Esophagus squamous epithelium (tissue), 5 donors: ENCODE results near the gene PRKAB1. TPM values are rescaled to one million over a fixed set of nuclear protein-coding genes. Genes with fewer than 3 reads are reported as not detected.

Experiments used
- DNase-seq: peaks from one replicate; lab custom pipeline; 2025; lab: John Stamatoyannopoulos, UW
- H3K27ac ChIP-seq, 4 donors: fragments of 200-600 bp; sonication (generic); one replicate each; pipeline ENCODE4 v1.5.1; 2016 to 2019; ENCODE audit warnings: mild to moderate bottlenecking in 1 of 4
- H3K27me3 ChIP-seq, 4 donors: fragments of 200-600 bp; sonication (generic); 1 replicate in 3 of 4; 2 replicates in 1 of 4; pipeline versions ENCODE4 v1.5.1 to v1.6.0; 2017 to 2021; ENCODE audit warnings: antibody characterized with exemption in 1 of 4
- H3K36me3 ChIP-seq, 3 donors: fragments of 200-600 bp; sonication (generic); one replicate each; pipeline ENCODE4 v1.5.1; 2016 to 2019
- H3K4me1 ChIP-seq, 3 donors: fragments of 200-600 bp; sonication (generic); one replicate each; pipeline ENCODE4 v1.5.1; 2017 to 2019
- H3K4me3 ChIP-seq, 4 donors: fragments of 200-600 bp; sonication (generic); 1 replicate in 3 of 4; 2 replicates in 1 of 4; pipeline ENCODE4 v1.5.1; 2016 to 2019; ENCODE audit warnings: mild to moderate bottlenecking in 2 of 4, moderate library complexity in 1 of 4
- H3K9me3 ChIP-seq, 3 donors: fragments of 200-600 bp; sonication (generic); one replicate each; pipeline ENCODE4 v1.5.1; 2016 to 2019
- CTCF ChIP-seq, 6 experiments: fragments of 450-650 bp in 4 of 6; fragments of 200-600 bp in 2 of 6; sonication (generic) in 2 of 6; IDR thresholded peaks; one replicate each; pipeline ENCODE4 v1.5.1; 2016 to 2019; ENCODE audit warnings: antibody characterized with exemption in 6 of 6, mild to moderate bottlenecking in 4 of 6, moderate library complexity in 4 of 6
- POLR2A ChIP-seq, 4 donors: fragments of 450-650 bp; IDR thresholded peaks; one replicate each; pipeline ENCODE4 v1.6.1; 2017; ENCODE audit warnings: antibody characterized with exemption in 4 of 4, mild to moderate bottlenecking in 4 of 4, moderate library complexity in 3 of 4
- WGBS, 2 donors: methylation state at CpG; one replicate each; pipeline ENCODE4 v1.1.5; 2018; 5-methylcytosine and 5-hydroxymethylcytosine counted together
- intact Hi-C: fragments of 100-400 bp; cut with DNase I; formaldehyde crosslinking; loops from one replicate; pipeline ENCODE4 v1.15.0; 2022
- total RNA-seq, 4 donors: library from RNA; depleted of rRNA; stranded (reverse); fragments of >200 nt; gene quantifications; one replicate each; pipeline ENCODE4 v1.1.0, GENCODE V29; 2016
- donor health status: DM: yes; HTN: yes; CAD: no.

Gene PRKAB1
- total RNA-seq, 4 donors from 2014 or later: 18.2 to 217 (median 46.7) TPM

DNA sequence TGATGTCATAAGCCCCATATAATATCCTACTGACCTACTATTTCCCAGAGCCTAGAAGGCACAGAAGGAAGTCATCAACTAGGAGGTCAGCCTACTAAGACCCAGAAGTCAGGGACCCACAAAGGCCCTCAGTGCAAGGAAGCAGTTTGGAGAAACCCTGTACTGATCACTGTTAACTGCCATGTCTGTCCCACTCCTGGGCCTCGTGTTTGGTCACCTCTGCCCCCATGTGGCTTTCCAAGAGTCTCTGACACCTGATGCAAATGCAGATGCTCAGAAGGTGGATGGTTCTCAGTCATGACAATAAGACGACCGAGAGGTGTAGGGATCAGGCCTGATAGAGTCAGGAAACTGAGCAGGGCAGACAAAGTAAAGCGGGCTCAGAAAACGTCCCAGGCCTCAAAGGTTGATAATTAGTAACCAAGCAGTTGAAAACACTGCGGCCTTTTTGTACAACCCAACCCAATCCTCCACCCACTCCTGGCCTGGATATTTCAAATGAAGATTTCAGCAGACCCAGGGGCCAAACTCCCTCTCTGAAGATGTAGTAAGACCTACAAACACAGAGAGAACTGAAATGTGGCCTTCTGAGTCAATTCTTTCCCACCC is 23.4 kb downstream of the PRKAB1 start:
- intact Hi-C loops: no loop called here
- Histone ChIP-seq H3K9me3 (no peaks in the 10 kb centered on the region), H3K4me1 (peaks cover 13 to 36% (median 24%) of the 10 kb centered on the region in 3 donors), H3K4me3 (no peak overlapping the region), H3K27ac (no peak overlapping the region), H3K27me3 (no peaks in the 10 kb centered on the region), H3K36me3 (peaks cover 0 to 16% (median 0%) of the 10 kb centered on the region in 3 donors)
- WGBS, 2 donors: 81 to 86% methylated on average over 6 of the region's 6 CpGs
- no peak for TF ChIP-seq POLR2A (IDR thresholded peaks at IDR 0.05)
- TF ChIP-seq CTCF (IDR thresholded peaks at IDR 0.05): no peak
- DNase-seq: no peak

- no peaks in the 10 kb centered on the region for H3K9me3 ChIP-seq
- H3K36me3 ChIP-seq: peaks cover 0 to 7% (median 0%) of the 10 kb centered on the region in 3 donors
- no peak overlapping the region for H3K4me3 ChIP-seq
- peaks cover 13 to 36% (median 24%) of the 10 kb centered on the region in 3 donors for H3K4me1 ChIP-seq
- no peaks in the 10 kb centered on the region for H3K27me3 ChIP-seq
- 68 to 75% methylated on average over 5 of the region's 5 CpGs for WGBS, 2 donors
- DNase-seq: no peak
- TF ChIP-seq POLR2A (IDR thresholded peaks at IDR 0.05): no peak
- no peak for TF ChIP-seq CTCF (IDR thresholded peaks at IDR 0.05)
- intact Hi-C loops: no loop called here
- H3K27ac ChIP-seq: peak overlapping the region in 2 of 4 donors; percentile 3 to 10
Measured at GRCh38 chr12:119692410-119692809, 24.5 kb downstream of the PRKAB1 start.

- Histone ChIP-seq H3K4me1 (peaks cover 13 to 36% (median 24%) of the 10 kb centered on the region in 3 donors), H3K9me3 (no peaks in the 10 kb centered on the region), H3K27ac (peak overlapping the region; percentile 25 to 71 (median 58)), H3K27me3 (no peaks in the 10 kb centered on the region), H3K36me3 (peaks cover 0 to 7% (median 0%) of the 10 kb centered on the region in 3 donors), H3K4me3 (no peak overlapping the region)
- DNase-seq: no peak
- intact Hi-C loops: no loop called here
- TF ChIP-seq CTCF (IDR thresholded peaks at IDR 0.05) (no peak), POLR2A (IDR thresholded peaks at IDR 0.05) (no peak)
- whole genome bisulfite sequencing, 2 donors: 12 to 29% methylated on average over 6 of the region's 6 CpGs
Measured at GRCh38 chr12:119692997-119693396, 25.1 kb downstream of the PRKAB1 start.

DNA sequence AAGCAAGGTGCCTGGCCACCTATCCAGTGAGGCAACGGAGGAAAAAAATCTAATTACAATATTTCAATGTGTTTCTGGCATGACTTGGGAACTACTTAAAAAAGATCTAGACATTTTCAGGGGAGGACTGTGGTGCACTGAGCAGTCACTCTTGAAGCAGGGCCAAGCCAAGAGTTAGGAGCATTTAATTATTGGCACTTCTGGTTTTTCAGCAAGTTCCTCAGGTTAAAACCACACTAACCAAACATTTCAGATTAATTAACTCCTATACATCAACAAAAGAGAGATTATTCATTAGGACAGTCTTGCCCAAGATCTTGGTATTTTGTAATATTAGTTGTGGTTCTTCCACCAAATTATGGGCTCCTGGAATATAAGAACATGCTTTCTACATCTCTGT is 25.6 kb downstream of the PRKAB1 start:
- TF ChIP-seq POLR2A (IDR thresholded peaks at IDR 0.05) (no peak), CTCF (IDR thresholded peaks at IDR 0.05) (no peak)
- Histone ChIP-seq H3K27me3 (no peaks in the 10 kb centered on the region), H3K4me3 (no peak overlapping the region), H3K9me3 (no peaks in the 10 kb centered on the region), H3K36me3 (peaks cover 0 to 7% (median 0%) of the 10 kb centered on the region in 3 donors), H3K4me1 (peaks cover 13 to 36% (median 24%) of the 10 kb centered on the region in 3 donors), H3K27ac (peak overlapping the region; percentile 25 to 71 (median 58))
- WGBS, 2 donors: 10 to 36% methylated on average over 1 of the region's 1 CpG
- intact Hi-C loops: no loop called here
- DNase-seq: no peak

- peaks cover 0 to 7% (median 0%) of the 10 kb centered on the region in 3 donors for H3K36me3 ChIP-seq
- TF ChIP-seq POLR2A (IDR thresholded peaks at IDR 0.05): no peak
- no peak for TF ChIP-seq CTCF (IDR thresholded peaks at IDR 0.05)
- no peak overlapping the region for H3K4me3 ChIP-seq
- WGBS, 2 donors: 88 to 91% methylated on average over 6 of the region's 6 CpGs
- peaks cover 13 to 36% (median 24%) of the 10 kb centered on the region in 3 donors for H3K4me1 ChIP-seq
- intact Hi-C loops: no loop called here
- H3K27ac ChIP-seq: peak overlapping the region in 2 of 4 donors; percentile 68 to 71
- no peaks in the 10 kb centered on the region for H3K27me3 ChIP-seq
- DNase-seq: no peak
- H3K9me3 ChIP-seq: no peaks in the 10 kb centered on the region
Measured at GRCh38 chr12:119694111-119694510, 26.2 kb downstream of the PRKAB1 start.
